ENCODE data around the gene DEF6. TPM values are rescaled to one million over a fixed set of nuclear protein-coding genes. Genes with fewer than 3 reads are reported as not detected.
A peak's percentile ranks its signal among the peaks of the same experiment; 100 is the strongest.

DEF6 gene
- total and polyA plus RNA-seq, 2 of the 13 experiments (the other 11 are each of a cell fraction or from before 2014, with no cell fraction given): 5.2 to 10.0 TPM

DNA sequence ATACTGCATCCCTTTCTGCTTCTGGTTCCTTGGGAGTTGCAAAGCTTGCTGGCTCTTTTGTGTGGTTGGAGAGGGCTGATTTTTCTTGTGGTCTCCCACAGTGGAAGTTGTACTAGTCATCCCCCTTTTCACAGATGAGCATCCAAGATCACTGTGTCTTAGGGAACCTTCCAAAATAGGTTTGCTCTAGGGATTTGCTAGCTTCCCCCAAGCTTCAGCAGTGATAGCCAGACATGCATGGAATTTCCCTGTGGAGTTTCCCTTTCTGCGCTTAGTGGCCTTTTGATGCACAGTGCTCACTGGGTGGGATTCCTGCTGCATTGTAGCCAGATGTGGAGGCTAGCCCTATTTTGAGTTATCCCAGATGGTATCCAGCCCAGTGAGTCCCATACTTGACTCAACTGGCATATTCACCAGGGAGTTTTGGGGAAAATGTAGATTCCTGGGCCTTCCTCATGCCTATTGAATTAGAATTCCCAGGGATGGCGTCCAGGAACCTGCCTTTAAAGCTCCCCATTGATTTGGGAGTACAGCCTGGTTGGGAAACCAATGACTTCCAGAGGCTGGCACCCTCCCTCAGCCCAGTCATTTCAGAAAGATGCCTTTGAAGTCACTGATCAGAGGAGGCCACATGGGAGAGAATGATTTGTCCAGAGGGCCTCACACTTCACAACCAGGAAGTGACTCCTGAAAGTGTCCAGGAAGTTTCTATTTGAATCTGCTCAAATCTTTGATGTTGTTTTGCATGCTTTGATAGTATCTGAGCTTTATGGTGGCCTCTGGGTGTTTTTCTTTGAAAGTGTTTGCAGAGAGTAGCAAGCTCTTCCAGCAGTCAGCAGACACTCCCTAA lies 70.6 kb downstream of the DEF6 start (continued):
- TF ChIP-seq, protein P1, sequence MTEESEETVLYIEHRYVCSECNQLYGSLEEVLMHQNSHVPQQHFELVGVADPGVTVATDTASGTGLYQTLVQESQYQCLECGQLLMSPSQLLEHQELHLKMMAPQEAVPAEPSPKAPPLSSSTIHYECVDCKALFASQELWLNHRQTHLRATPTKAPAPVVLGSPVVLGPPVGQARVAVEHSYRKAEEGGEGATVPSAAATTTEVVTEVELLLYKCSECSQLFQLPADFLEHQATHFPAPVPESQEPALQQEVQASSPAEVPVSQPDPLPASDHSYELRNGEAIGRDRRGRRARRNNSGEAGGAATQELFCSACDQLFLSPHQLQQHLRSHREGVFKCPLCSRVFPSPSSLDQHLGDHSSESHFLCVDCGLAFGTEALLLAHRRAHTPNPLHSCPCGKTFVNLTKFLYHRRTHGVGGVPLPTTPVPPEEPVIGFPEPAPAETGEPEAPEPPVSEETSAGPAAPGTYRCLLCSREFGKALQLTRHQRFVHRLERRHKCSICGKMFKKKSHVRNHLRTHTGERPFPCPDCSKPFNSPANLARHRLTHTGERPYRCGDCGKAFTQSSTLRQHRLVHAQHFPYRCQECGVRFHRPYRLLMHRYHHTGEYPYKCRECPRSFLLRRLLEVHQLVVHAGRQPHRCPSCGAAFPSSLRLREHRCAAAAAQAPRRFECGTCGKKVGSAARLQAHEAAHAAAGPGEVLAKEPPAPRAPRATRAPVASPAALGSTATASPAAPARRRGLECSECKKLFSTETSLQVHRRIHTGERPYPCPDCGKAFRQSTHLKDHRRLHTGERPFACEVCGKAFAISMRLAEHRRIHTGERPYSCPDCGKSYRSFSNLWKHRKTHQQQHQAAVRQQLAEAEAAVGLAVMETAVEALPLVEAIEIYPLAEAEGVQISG (CRISPR knock-in tag; IDR thresholded peaks at IDR 0.05): peak; percentile 36; the same call in 1 of the 2 replicates
- TF ChIP-seq SIN3A (IDR thresholded peaks at IDR 0.05; ENCODE audit: borderline replicate concordance, low read depth, low read length) (0 out of 2 replicates have a peak, but pooled peaks have one; percentile 50), MIER2 (CRISPR knock-in tag; IDR thresholded peaks at IDR 0.05) (peak; percentile 25; the same call in 1 of the 2 replicates), ZNF547 (CRISPR knock-in tag; IDR thresholded peaks at IDR 0.05) (0 out of 2 replicates have a peak, but pooled peaks have one; percentile 46), MAX (IDR thresholded peaks at IDR 0.05) (peak; percentile 64; the same call in 1 of the 2 replicates), ARID3A (IDR thresholded peaks at IDR 0.05; ENCODE audit: low read depth, low read length) (peak; percentile 93), PHB2 (IDR thresholded peaks at IDR 0.05; ENCODE audit: partially characterized antibody) (no peak), PHF5A (CRISPR knock-in tag; IDR thresholded peaks at IDR 0.05; ENCODE audit: low read depth, unreplicated experiment) (no peak), FOXC1 (CRISPR knock-in tag; IDR thresholded peaks at IDR 0.05; ENCODE audit: borderline replicate concordance) (no peak), STAG1 (CRISPR knock-in tag; IDR thresholded peaks at IDR 0.05) (peak; percentile 5; the same call in 1 of the 2 replicates), TBL1XR1 (IDR thresholded peaks at IDR 0.05; ENCODE audit: borderline replicate concordance, low read length, partially characterized antibody) (no peak), NAIF1 (CRISPR knock-in tag; IDR thresholded peaks at IDR 0.05; ENCODE audit: borderline replicate concordance) (no peak), BHLHE40 (IDR thresholded peaks at IDR 0.05; ENCODE audit: low read length) (peak; percentile 73), NFYC (CRISPR knock-in tag; IDR thresholded peaks at IDR 0.05) (peak; percentile 68), HDAC2 (CRISPR knock-in tag; IDR thresholded peaks at IDR 0.05) (peak; percentile 50; the same call in 1 of the 2 replicates)
- TF ChIP-seq, protein P2, sequence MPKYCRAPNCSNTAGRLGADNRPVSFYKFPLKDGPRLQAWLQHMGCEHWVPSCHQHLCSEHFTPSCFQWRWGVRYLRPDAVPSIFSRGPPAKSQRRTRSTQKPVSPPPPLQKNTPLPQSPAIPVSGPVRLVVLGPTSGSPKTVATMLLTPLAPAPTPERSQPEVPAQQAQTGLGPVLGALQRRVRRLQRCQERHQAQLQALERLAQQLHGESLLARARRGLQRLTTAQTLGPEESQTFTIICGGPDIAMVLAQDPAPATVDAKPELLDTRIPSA (CRISPR knock-in tag; IDR thresholded peaks at IDR 0.05; ENCODE audit: borderline replicate concordance): no peak
- TF ChIP-seq, protein P3, sequence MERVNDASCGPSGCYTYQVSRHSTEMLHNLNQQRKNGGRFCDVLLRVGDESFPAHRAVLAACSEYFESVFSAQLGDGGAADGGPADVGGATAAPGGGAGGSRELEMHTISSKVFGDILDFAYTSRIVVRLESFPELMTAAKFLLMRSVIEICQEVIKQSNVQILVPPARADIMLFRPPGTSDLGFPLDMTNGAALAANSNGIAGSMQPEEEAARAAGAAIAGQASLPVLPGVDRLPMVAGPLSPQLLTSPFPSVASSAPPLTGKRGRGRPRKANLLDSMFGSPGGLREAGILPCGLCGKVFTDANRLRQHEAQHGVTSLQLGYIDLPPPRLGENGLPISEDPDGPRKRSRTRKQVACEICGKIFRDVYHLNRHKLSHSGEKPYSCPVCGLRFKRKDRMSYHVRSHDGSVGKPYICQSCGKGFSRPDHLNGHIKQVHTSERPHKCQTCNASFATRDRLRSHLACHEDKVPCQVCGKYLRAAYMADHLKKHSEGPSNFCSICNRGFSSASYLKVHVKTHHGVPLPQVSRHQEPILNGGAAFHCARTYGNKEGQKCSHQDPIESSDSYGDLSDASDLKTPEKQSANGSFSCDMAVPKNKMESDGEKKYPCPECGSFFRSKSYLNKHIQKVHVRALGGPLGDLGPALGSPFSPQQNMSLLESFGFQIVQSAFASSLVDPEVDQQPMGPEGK (CRISPR knock-in tag; IDR thresholded peaks at IDR 0.05): 0 out of 2 replicates have a peak, but pooled peaks have one; percentile 32
- TF ChIP-seq, protein P4, sequence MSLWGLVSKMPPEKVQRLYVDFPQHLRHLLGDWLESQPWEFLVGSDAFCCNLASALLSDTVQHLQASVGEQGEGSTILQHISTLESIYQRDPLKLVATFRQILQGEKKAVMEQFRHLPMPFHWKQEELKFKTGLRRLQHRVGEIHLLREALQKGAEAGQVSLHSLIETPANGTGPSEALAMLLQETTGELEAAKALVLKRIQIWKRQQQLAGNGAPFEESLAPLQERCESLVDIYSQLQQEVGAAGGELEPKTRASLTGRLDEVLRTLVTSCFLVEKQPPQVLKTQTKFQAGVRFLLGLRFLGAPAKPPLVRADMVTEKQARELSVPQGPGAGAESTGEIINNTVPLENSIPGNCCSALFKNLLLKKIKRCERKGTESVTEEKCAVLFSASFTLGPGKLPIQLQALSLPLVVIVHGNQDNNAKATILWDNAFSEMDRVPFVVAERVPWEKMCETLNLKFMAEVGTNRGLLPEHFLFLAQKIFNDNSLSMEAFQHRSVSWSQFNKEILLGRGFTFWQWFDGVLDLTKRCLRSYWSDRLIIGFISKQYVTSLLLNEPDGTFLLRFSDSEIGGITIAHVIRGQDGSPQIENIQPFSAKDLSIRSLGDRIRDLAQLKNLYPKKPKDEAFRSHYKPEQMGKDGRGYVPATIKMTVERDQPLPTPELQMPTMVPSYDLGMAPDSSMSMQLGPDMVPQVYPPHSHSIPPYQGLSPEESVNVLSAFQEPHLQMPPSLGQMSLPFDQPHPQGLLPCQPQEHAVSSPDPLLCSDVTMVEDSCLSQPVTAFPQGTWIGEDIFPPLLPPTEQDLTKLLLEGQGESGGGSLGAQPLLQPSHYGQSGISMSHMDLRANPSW (CRISPR knock-in tag; IDR thresholded peaks at IDR 0.05; ENCODE audit: borderline replicate concordance): 0 out of 2 replicates have a peak, but pooled peaks have one; percentile 61

Data from HepG2 (cell line).